HFFc6 (cell line): ENCODE results near the gene RNASE11. TPM values are rescaled to one million over a fixed set of nuclear protein-coding genes. Genes with fewer than 3 reads are reported as not detected.

Experiments used
- DNase-seq: peaks from one replicate; pipeline ENCODE4 v3.0.0-alpha.2; 2018
- H3K27ac Mint-ChIP-seq: 2 replicates; pipeline ENCODE4 v1.8.0; 2020; ENCODE audit warnings: mild to moderate bottlenecking, mixed read lengths
- H3K27me3 Mint-ChIP-seq: 2 replicates; pipeline ENCODE4 v1.8.0; 2021; ENCODE audit warnings: mild to moderate bottlenecking, moderate library complexity, mixed read lengths; ENCODE audit not compliant: insufficient read depth
- H3K36me3 Mint-ChIP-seq: 2 replicates; pipeline ENCODE4 v1.8.0; 2021; ENCODE audit warnings: low read depth, mixed read lengths
- H3K4me1 Mint-ChIP-seq: 2 replicates; pipeline ENCODE4 v1.8.0; 2020; ENCODE audit warnings: low read depth, mixed read lengths
- H3K4me3 Mint-ChIP-seq: 2 replicates; pipeline ENCODE4 v1.8.0; 2020; ENCODE audit warnings: mild to moderate bottlenecking, moderate library complexity, mixed read lengths
- H3K9me3 Mint-ChIP-seq: 2 replicates; pipeline ENCODE4 v1.8.0; 2020; ENCODE audit warnings: mild to moderate bottlenecking, mixed read lengths
- long read RNA-seq: library from polyadenylated mRNA; unstranded; transcript quantifications from one replicate; pipeline ENCODE4 v2.0.0, GENCODE V29; 2019
- total RNA-seq, 6 experiments: library from RNA; stranded (reverse); fragmentation: NEBNext Ultra II Directional; extraction: Animal tissue kit (Norgen Biotek cat#: 25700); gene quantifications; 2 replicates in 1 of 6; 3 replicates in 5 of 6; pipeline ENCODE4 v1.2.3, GENCODE V29; 2021
- TF ChIP-seq, protein P1 (sequence below): fragments of 200-600 bp; sonication (generic); IDR thresholded peaks from 2 replicates; pipeline ENCODE4 v1.5.0; 2021; ENCODE audit warnings: antibody characterized with exemption, mild to moderate bottlenecking

The RNASE11 gene
- not detected for total RNA-seq
- long read RNA-seq = 0 reads

DNA sequence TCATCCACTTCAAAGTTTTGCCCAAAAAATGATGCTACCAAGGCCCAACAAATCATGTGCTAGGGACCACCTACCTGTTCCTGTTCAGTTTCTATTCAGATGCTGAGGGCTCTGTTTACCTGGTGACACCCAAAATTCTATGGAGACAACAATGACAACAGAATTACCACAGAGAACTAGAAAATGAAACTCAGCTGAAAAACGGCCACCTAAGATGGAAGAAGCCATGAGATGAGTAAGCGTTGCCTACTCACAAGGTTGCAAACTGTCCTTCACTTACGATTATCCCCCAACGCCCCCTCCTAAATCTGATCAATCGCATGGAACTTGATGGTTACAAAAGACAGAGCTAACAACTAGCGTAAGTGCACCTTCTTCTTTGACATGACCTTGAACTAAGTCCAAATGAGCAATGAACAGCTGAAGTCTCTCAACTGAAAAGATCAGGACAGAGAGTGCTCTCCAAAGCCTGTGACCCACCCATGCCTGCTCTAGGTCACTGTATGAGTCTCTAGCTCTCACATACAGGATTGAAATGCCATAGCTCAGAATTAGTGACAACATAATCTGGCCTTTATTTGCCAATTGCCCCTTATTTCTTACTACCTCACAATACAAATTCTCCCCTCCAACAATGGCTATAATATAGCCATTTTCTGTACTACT, at the start of gene RNASE11:
RNASE11 (minus strand) TSS at position 513 of the 666 bp plus-strand sequence.
- Mint-ChIP-seq H3K4me1 (peaks cover 12% of the 10 kb centered on the region; the same call in 1 of the 2 replicates), H3K4me3 (no peak within 1 kb of the TSS), H3K27ac (no peak within 1 kb of the TSS), H3K36me3 (no peaks in the 10 kb centered on the region), H3K27me3 (peaks cover 13% of the 10 kb centered on the region), H3K9me3 (no peaks in the 10 kb centered on the region)
- DNase-seq = no peak
- TF ChIP-seq, protein P1, sequence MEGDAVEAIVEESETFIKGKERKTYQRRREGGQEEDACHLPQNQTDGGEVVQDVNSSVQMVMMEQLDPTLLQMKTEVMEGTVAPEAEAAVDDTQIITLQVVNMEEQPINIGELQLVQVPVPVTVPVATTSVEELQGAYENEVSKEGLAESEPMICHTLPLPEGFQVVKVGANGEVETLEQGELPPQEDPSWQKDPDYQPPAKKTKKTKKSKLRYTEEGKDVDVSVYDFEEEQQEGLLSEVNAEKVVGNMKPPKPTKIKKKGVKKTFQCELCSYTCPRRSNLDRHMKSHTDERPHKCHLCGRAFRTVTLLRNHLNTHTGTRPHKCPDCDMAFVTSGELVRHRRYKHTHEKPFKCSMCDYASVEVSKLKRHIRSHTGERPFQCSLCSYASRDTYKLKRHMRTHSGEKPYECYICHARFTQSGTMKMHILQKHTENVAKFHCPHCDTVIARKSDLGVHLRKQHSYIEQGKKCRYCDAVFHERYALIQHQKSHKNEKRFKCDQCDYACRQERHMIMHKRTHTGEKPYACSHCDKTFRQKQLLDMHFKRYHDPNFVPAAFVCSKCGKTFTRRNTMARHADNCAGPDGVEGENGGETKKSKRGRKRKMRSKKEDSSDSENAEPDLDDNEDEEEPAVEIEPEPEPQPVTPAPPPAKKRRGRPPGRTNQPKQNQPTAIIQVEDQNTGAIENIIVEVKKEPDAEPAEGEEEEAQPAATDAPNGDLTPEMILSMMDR = no peak

DNA sequence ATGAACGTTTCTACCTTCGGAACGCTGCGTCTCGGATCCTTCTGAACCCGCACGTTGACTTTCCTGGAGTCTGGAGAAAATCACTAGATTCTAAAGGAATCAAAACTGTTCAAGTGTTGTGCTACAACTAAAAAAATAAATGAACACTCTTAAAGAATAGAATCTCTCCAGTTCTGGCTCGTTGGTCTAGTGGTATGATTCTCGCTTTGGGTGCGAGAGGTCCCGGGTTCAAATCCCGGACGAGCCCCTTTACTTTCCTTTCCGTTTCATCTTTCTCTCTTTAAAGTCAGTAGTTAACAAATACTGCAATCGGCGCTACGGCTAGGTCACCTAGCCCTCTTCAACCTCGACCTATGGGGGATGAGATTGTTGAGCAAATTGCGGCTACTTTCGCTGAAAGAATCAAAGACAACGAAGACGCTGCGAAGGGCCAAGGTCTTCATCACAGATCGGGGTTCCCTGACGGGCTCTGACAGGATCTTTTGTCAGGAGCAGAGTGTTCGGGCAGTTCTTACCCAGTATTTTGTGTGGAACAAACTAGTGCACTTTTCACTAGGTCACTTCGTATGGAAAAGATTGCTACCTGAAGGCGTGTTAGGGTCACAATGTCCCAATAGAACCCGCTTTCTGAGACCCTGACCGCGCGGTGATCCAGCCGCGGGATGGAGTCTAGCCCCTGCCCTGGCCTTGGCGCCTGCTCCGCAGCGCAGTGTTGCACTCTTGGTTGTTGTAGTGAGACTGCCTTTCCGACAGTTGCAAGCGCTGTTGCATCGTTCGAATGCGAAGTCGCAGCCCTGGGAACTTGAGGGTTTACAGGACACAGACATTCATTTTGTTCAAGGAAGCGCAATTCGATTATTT, 45.3 kb upstream of the RNASE11 start:
- TF ChIP-seq, protein P1 = no peak
- Mint-ChIP-seq H3K9me3 (no peaks in the 10 kb centered on the region), H3K4me3 (peak overlapping the region; percentile 86), H3K36me3 (no peaks in the 10 kb centered on the region), H3K27me3 (peaks cover 16% of the 10 kb centered on the region), H3K4me1 (peaks cover 35% of the 10 kb centered on the region), H3K27ac (peak overlapping the region; percentile 27; the same call in 1 of the 2 replicates)
- peak; percentile 81 for DNase-seq

DNA sequence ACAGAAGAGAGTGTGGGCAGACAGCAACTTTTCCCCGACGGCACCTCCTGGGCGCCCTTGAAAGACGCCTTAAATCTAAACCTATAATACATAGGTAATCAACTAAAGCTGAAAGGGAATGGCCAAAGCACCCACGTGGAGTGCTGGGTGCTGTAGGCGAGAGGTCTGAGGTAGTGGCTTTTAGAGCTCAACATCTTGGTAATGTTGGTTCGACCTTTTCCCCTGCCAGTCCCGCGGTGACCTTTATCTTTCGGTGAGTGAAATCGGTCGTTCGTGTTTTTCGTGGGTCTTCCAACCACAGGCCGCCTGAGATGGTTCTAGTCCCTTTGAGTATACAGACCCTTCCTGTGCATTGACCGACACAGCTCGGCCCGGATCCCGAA, 44.6 kb upstream of the RNASE11 start:
- peaks cover 41% of the 10 kb centered on the region for H3K4me1 Mint-ChIP-seq
- H3K27me3 Mint-ChIP-seq = peaks cover 20% of the 10 kb centered on the region
- TF ChIP-seq, protein P1 = no peak
- H3K27ac Mint-ChIP-seq = peak overlapping the region; percentile 27; the same call in 1 of the 2 replicates
- H3K36me3 Mint-ChIP-seq = no peaks in the 10 kb centered on the region
- DNase-seq = no peak
- H3K9me3 Mint-ChIP-seq = no peaks in the 10 kb centered on the region
- H3K4me3 Mint-ChIP-seq = peak overlapping the region; percentile 86

DNA sequence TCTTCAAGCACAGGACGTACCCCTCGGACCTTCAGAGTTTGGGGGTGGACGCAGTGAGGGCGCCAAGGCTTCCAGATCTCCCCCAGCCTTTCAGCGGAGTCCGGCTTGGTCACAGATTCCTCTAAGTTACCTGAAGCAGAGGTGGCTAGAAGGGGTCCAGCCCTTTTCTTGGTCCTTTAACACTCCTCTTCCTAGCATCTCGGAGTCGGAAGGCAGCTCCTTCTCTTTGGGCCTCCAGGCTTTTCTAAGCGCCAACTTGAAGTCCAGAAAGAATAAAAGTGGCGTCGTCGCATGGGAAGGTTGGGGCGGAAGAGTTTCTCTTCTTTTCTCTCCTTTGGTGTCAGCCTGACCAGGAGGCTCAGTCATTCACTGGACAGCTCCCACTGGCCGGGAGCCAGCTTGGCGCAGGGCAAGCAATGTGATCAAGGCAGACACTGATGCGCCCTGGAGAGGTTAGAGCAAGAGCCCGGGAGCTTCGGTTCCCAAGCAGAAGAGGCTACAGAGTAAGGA, 44.1 kb upstream of the RNASE11 start:
- TF ChIP-seq, protein P1 = no peak
- H3K27ac Mint-ChIP-seq = no peak overlapping the region
- peaks cover 20% of the 10 kb centered on the region for H3K27me3 Mint-ChIP-seq
- H3K36me3 Mint-ChIP-seq = no peaks in the 10 kb centered on the region
- H3K9me3 Mint-ChIP-seq = no peaks in the 10 kb centered on the region
- H3K4me1 Mint-ChIP-seq = peaks cover 46% of the 10 kb centered on the region
- DNase-seq = peak; percentile 71
- peak overlapping the region; percentile 86 for H3K4me3 Mint-ChIP-seq

DNA sequence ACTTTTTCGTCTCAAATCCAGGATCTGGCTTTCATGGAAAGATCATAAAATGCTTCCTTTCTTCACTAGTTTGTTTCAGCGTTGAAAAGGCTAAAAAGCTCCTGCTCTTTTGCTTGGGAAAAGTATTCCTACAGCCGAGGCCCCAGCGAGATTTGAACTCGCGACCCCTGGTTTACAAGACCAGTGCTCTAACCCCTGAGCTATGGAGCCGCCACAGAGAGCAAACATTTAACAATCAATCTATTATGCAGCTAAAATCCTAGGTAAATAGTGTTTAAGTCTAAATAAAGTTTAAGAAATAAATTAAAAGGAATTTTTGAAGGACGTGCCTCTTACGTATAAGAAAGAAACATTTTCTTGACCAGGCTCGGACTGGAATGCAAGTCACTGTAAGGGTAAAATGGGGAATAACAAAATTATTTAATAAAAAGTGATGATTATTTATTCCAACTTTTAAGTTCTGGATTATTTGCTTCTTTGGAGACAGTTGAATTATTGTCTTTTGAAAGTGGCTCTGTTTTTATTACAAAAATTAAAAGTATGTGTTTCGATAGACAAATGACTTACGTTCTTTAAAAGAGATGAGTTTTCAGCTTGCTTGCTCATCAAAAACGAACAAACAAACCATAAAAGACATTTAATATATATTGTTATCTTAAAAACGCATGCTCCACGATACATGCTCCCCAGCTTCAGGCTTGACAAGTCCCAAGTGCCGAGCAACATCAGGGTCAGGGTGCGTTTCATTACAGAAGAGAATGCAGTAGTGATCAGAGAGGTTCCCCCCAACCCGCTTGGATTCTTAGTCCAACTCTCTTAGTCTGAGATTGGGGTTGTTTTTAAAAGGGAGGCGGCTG, 43.5 kb upstream of the RNASE11 start:
- Mint-ChIP-seq H3K36me3 (no peaks in the 10 kb centered on the region), H3K27me3 (peaks cover 13% of the 10 kb centered on the region), H3K9me3 (no peaks in the 10 kb centered on the region), H3K4me3 (peak overlapping the region; percentile 86), H3K4me1 (peaks cover 53% of the 10 kb centered on the region), H3K27ac (peak overlapping the region; percentile 29)
- DNase-seq = peak; percentile 71
- TF ChIP-seq, protein P1 = no peak
